Endothelial cell of umbilical vein (primary cell): ENCODE results near the gene GRID2.

Experiments used
- EZH2 ChIP-seq: IDR thresholded peaks from 2 replicates; pipeline ENCODE4 v1.6.1; 2012; ENCODE audit warnings: borderline replicate concordance, low read depth, mild to moderate bottlenecking, moderate library complexity, low read length, inconsistent platforms; ENCODE audit not compliant: severe bottlenecking
- POLR2AphosphoS5 ChIP-seq: IDR thresholded peaks from 2 replicates; pipeline ENCODE4 v1.6.1; 2012; ENCODE audit warnings: low read depth, mild to moderate bottlenecking, control low read depth, low read length, moderate library complexity; ENCODE audit not compliant: insufficient read depth
- TF ChIP-seq, protein P1 (sequence below): IDR thresholded peaks from 2 replicates; pipeline ENCODE4 v1.6.1; 2011; ENCODE audit not compliant: insufficient read depth, insufficient read length

DNA sequence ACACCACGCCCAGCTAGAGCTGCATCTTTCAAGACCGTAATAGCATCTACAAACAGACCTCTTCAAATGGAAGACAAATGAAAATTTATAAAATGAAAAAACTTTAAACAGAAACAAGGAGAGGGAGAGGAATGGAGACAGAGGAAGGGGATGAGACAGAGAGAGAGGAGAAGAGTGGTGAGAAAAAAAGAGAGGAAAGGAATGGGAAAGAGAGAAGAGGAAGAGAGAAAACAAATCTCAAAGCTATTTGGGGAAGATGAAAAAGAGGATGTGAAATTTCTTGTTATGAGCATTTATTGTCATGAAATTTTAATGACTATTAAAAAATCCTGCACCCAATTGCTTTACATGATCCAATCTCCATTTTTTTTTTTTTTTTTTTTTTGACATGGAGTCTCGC lies 726.9 kb downstream of the GRID2 start:
- TF ChIP-seq POLR2AphosphoS5 = no peak
- TF ChIP-seq, protein P1, sequence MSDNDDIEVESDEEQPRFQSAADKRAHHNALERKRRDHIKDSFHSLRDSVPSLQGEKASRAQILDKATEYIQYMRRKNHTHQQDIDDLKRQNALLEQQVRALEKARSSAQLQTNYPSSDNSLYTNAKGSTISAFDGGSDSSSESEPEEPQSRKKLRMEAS = no peak
- no peak for TF ChIP-seq EZH2
